HG02678 (cell line): Measurements from ENCODE around the gene LHX3.

ENCODE experiments used
- ATAC-seq: cut with Tn5 transposase; IDR thresholded peaks from one replicate; pipeline ENCODE4 v1.9.1; 2021; ENCODE audit warnings: mild to moderate bottlenecking, moderate library complexity; ENCODE audit not compliant: unreplicated experiment

The LHX3 gene

DNA sequence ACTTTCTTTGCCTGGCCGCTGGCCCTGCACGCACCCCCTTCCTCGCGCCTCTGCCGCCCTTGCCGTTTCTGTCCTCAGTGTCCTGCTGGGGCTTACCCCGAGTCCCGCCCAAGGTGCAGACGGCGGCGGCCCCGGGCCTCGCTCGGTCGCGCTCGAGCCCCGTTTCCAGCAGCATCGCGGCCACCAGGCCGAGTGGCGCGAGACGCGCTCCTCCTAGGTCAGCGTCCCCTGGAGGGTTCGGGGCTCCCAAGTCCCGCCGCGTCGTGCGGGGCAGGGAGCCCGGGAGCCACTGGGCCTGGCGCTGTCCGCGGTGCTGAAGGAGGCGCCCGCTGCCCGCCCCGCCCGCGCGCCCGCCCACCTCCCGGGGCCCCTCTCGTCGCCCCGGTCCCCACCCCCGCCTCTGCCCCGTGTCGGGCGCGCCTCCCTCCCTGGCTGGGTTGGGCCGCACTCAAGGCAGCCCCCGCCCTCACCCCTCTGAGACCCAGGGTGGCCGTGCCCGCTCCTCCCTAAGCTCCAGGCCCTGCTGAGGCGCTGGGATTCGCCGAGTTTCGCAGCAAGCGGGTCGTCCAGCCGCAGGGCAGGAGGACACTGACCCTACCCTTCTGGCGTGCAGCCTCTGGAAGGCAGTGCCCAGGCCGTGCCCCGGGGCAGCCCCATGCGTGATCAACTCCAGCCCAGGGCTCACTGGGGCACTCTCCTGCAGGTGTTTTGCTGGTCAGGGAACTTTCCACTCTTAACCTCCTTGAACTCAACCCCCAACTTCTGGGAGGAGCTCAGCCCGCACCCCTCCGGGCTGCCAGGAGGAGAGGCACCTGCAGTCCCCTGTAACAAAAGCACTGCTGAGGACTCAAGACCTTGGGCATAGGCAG lies at the start of gene LHX3:
Gene LHX3 (minus strand): TSS at position 291 of the 869 bp plus-strand sequence. CDS start 116 bp downstream, at position 175.
- no peak for ATAC-seq

DNA sequence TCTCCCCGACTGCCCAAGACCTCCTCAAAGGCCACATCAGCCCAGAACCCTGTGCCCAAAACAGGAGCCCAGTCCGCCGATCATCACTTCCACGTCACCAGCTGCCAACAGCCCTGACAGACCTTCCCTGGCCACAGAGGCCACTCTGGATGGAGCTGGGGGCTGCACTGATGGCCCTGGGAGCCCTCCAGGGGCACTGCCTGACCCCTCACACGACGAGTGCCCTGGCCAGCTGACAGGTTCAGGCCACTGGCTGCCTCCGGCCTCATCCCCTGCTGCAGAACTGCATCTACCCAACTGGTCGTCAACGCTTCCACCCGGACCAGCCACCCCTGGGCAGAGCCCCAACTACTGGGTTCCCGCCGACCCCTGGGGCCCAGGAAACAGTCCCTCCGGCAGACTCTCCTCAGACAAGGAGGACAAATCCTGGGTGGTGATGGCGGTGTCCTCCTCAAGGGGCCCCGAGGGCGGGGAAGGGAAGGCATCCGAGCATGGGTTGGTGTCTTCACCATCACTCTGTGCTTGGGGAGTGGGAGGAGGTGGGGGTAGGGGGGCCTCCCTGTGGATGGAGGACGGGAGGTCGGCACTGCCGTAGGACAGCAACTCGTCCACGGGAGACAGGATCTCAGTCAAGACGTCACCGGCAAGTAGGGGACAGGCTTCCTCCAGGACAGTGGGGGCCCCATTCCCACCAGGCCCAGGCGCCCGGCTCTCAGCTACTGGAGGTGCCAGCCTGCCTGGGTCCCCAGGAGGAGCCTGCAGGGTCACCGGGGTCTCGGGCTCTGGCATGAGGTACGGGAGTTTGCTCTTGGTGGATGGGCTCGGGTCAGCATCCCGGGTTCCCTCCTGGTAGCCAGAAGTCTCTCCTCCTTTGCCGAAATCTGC lies 48.6 kb upstream of the LHX3 start:
- no peak for ATAC-seq

DNA sequence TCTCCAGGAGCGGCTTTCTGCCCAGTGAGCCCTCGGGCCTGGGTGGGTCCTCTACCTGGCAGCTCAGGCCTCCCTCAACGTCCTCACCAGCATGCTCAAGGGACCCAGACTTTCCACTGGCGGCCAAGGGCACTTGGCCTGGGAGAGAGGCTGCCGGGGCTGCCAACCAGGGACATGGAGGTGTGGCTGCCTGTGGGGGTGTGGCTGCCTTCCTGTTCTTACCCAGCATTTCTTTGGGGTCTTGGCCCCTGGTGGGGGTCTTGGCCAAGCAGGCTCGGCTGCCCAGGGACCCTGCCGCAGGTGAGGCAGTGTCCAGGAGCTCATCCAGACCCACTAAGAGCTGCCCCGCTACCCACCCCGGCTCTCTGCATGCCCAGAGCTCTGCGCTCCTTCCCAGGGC lies 47.9 kb upstream of the LHX3 start:
- ATAC-seq = no peak

GRCh38 chr9:136252281-136252680 lies 47.4 kb upstream of the LHX3 start:
- no peak for ATAC-seq

GRCh38 chr9:136251264-136252115 lies 46.6 kb upstream of the LHX3 start:
- ATAC-seq = no peak

DNA sequence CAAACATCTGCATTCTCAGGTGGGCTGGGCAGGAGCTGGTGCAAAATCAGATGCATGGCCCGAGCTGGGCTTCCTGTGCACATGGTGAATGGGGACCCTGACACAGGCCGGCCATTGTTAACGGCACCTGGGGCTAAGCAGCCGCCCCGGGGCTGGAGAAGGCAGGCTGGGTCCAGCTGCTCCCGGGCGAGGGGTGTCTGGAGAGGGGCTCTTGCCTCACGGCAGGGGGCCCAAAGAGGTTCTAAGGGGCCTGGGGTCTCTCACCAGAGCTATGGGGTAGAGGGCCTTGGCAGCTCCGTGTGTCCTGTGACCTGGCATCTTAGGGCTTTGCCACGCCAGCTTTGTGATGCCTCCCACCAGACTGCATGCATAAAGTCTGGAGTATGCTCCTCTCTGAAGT lies 45.7 kb upstream of the LHX3 start:
- no peak for ATAC-seq

DNA sequence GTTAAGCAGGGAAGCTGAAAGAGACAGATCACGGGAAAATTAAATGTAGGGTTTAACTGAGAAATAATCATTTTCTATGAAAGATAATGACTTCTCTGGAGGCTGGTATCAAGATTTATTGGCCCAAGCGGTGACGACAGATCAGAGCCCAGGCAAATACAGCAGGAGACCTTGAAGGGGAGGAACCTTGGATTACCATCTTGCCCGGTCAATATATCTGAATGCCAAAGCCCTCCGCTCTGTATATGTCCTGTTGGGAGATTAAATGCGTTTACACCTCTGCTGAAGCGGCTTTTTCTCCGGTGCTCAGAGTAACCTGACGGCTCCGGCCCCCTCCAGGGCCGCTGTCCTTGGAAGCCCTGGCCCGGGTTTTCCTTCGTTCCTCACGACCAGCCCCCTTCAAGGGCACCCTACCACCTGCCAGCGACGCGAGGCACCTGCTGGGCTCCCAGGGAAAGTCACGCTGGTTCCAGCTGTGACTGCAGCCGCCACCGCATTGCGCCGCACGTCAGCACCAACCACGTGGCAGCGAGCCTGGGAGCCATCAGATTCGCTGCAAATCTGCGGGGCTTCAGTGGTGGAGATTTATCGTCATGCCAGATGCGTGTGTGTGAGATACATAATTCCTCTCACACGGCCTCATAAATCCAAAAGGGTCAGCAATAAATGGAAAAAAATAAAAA lies 45.1 kb upstream of the LHX3 start:
- no peak for ATAC-seq

GRCh38 chr9:136248951-136249876 lies 44.3 kb upstream of the LHX3 start:
- ATAC-seq = no peak

DNA sequence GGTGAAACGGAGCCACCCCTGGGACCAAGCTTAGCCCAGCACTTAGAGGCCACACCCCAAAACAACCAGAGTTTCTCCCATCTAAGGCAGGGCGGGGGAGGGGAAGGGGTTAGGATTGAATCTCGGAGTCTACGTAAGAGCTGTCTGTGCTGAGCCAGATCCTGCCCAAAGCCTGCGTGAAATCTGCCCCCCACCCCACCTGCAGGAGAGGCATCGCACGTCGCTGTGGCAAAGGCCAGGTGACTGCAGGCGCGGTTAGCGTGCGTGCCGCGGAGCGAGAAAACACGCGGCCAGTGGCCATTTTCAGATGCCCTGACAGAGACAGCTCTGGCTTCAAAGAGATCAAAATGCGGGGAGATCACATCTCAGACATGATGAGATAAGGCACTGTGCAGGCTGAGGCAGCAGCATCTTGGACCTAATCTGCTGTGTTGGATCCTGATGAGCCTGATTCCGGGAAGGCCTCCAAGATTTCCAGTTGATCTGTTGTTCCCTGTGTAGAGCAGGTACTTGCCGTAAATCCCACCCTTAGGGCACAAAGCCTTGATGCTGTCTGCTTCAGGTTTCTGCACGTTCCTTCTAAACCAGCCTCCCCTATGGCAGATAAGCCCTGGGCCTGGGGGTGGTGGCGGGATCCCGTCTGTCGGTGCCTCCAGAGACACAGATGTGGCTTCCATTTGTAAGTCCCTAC lies 43.2 kb upstream of the LHX3 start:
- no peak for ATAC-seq

GRCh38 chr9:136247551-136247916 lies 42.6 kb upstream of the LHX3 start:
- ATAC-seq = no peak

GRCh38 chr9:136246849-136247550 lies 42.1 kb upstream of the LHX3 start:
- no peak for ATAC-seq

- ATAC-seq = peak; percentile 62
Observed at GRCh38 chr9:136245219-136246150, 40.6 kb upstream of the LHX3 start, which contains the start of gene QSOX2. Gene QSOX2 (minus strand): TSS chr9:136245812. CDS start chr9:136245803, 9 bp downstream.

GRCh38 chr9:136244969-136245218 lies 40.0 kb upstream of the LHX3 start:
- ATAC-seq = no peak

GRCh38 chr9:136244122-136244968 lies 39.4 kb upstream of the LHX3 start:
- no peak for ATAC-seq

GRCh38 chr9:136243631-136244030 lies 38.7 kb upstream of the LHX3 start:
- ATAC-seq = no peak

DNA sequence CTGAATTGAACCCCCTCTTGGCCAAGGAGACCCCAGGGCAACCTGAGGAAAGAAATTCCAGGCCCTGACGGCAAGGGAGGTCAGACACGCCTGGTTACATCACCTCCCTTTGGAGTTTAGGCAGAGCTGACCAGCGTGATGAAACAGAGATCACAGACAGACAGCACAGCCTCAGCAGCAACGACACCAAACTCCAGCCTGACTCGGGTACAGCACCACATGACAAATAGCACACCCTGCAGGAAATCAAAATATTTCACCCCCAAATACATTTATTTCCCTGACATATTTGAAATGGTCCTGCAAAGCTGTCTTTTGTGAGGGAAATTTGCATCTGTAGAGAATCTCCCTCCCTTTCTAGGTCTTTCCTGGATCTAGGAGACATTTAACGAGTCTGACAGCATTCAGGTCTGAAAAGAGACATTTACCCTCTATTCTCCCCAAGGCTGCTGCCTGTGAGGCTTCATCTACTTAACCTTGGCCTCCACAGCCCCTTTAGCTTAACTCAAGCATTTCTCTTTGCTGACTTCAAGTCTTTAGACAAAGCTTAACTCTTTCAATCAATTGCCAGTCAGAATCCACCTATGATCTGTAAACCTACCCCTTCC lies 38.1 kb upstream of the LHX3 start:
- ATAC-seq = no peak
